CD1c-positive myeloid dendritic cell (primary cell): ENCODE data around the gene KRT12.

ENCODE experiments used
- DNase-seq: peaks from one replicate; pipeline ENCODE4 v3.0.0-alpha.2; 2016; ENCODE audit errors: extremely low spot score

KRT12 gene

GRCh38 chr17:40866838-40867237, at the start of gene KRT12:
Gene KRT12, minus strand, starts transcription at chr17:40867223. Its CDS starts 37 bp downstream, at chr17:40867186.
- DNase-seq, result no peak

DNA sequence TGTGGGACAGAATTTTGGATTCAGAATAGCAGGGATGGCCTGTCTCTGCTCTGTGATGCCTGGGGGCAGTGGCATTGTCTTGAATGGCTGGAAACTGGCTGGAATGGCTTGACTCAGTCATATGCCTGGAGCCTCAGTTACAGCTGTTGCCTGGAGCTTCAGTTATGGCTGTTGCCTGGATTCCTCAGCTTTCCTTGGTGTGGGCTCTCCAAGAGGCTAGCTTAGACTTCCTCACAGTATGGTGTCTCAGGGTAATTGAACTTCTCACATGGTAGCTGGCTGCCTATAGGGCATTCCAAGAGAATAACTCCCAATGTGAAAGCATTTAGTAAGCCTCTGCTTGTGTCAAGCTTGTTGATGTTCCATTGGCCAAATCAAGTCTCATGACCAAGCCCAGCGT, 49.3 kb upstream of the KRT12 start:
- DNase-seq, result no peak

- peak; percentile 76 for DNase-seq
These were observed 48.8 kb upstream of the KRT12 start for GRCh38 chr17:40915721-40916256.

DNA sequence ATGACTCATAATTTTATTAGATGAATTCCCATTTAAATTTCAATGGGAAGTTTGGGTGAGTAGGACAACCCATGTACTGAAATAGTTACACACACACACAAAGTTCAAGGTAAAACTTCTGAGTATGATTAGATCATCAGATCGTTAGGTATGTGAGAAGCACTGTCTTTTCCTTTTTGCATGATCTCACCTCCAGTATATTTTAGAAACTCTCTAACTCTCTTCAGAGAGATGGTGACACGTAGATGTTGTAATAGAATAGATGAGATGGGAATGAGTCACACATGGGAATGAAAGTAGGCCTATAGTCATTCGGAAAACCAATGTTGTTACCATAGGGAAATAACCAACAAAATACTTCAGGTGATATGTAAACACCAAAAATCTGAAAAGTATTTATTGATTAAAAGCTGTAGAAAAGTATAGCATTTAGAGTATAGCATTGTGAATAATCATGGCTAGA, 48.2 kb upstream of the KRT12 start:
- peak; percentile 78 for DNase-seq

DNA sequence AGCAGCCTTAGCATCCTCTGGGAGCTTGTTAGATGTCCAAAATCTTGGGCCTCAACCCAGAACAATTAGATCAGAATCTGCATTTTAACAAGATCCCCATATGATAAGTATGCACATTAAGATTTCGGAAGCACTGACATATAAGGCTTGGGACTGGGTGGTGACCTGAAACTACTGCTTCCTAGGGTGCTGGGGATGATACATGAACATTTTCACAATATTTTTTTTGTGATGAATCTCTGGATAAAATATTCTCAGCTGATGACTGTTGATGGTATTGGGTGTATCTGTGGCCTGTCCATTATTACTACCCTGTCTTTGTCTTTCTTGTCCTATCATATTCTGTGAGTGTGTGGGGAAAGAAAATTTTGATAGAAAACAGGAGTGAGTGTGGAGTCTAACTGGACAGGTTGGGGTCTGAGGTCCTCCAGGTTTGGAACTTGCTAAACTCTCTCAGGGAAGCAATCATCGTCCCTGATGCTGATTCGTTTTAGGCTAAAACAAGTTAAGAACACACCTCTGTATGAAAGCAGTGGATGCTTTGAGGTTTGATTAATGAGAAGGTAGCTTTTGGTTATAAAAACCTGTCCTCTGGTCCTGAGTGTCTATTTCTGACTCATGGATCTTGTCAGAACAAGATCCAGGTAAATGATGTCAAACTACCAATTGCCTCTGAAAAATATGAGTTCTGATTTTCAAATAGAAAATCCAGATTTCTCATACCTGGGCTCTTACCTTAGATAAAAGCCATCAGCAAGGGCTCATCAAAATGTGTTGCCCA, 47.2 kb upstream of the KRT12 start:
- DNase-seq, result no peak

DNA sequence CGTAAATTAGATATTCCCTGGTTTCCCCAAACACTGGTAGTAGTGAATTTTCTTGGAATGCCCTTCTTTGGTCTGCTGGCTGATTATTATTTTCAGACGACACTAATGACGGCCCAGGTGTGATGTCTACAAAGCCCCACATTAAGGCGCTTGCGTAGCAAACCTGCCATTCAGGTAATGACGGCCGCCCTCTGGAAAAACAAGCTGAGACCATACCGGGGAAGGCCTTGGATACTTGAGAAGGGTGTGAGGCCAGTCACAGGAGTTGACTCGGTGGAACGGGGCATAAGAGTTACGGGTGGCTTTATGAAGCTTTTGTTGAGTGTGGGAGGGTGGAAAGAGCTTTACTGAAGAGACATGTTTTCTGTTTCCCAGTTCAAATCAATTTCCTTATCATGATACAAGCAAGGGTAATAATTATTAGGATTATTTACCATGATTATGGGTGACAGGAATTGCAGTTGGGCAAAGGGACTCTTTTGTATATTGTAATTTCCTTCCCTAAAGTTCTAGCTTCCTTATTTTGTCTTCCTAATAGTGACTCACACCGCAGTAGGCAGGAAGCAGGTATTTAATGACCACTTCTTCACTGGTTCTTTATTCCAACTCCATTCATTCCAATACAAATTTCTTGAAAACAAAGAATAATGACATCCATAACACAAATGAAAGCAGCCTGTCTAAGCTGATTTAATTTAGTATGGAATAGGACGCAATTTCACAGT, 45.6 kb upstream of the KRT12 start:
- peak; percentile 55 for DNase-seq

DNA sequence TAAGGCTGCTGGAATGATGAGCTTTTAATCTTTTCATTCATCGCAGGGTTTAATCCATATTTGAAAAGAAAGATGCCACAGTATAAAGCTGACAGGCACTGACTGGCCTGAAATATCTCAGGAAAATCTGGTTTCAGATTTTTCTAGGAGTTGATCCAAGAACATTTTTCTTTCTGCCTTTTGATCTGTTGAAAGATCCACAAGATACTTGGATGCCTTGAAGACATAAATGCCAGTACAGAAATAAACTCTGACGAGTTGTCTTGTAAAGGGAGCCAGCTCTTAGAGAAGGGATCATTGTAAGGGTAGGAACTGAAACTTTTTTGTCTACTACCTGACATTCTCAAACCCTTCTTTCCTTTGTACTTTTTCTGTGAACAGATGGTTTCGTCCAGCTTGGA, 43.4 kb upstream of the KRT12 start:
- no peak for DNase-seq

DNA sequence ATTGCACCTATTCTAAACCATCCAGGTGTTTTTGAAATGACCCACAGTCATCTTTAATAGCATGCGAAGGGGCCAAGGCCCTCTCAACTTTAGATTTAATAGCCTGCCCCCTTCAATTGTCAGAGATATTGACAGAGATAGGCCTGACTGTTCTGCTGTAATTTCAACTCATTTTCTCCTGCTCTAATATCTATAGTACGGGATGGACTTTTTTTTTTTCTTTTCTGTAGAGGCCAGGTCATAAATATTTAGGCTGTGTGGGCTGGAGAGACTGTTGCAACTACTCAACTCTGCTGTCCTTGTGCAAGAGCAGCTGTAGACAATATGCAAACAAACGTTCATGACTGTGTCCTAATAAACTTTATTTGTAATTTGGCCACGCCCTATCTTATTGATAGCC, 42.7 kb upstream of the KRT12 start:
- DNase-seq, result peak; percentile 31

- peak; percentile 86 for DNase-seq
These were observed 42.3 kb upstream of the KRT12 start for GRCh38 chr17:40909351-40909750.

DNA sequence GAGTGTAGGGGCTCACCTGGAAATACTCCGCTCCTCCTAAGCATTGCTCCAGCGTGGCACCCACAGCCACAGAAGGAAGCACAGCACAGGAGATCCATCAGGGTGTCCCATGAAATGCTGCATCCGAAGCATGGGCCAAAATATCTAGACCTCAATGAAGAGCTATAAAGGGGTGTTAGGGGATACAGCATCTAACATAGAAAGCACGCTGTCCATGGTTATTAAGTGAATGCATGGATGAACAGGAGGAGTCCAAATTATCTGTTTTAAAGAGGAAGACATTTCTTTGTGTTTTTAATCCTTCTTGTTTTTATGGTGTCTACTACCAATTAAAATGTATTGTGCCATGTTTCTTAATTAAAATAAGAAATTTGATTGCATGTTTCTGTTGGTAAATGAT, 39.6 kb upstream of the KRT12 start:
- no peak for DNase-seq

DNA sequence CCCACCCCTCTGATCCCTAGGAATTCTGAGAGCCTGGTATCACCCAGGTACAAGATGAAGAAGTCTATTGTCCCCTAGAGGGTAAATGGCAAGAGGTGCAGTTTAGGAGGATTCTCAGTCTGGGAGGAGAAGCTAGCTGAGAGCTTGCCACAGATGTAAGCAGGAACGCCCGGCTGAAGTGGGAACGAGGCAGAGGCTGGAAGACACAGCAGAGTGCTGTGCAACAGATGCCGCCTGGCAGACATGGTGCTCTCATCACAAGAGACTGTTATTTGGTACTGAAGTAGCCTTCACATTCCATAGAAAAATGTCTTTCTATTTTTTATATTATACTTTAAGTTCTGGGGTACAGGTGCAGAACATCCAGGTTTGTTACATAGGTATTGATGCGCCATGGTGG, 38.3 kb upstream of the KRT12 start:
- no peak for DNase-seq

GRCh38 chr17:40903129-40903847, 36.3 kb upstream of the KRT12 start:
- DNase-seq, result peak; percentile 47

- no peak for DNase-seq
These were observed 35.5 kb upstream of the KRT12 start for GRCh38 chr17:40902498-40902897.

GRCh38 chr17:40901981-40902474, 35.0 kb upstream of the KRT12 start:
- no peak for DNase-seq

- no peak for DNase-seq
These were observed 33.9 kb upstream of the KRT12 start for GRCh38 chr17:40900809-40901356.

DNA sequence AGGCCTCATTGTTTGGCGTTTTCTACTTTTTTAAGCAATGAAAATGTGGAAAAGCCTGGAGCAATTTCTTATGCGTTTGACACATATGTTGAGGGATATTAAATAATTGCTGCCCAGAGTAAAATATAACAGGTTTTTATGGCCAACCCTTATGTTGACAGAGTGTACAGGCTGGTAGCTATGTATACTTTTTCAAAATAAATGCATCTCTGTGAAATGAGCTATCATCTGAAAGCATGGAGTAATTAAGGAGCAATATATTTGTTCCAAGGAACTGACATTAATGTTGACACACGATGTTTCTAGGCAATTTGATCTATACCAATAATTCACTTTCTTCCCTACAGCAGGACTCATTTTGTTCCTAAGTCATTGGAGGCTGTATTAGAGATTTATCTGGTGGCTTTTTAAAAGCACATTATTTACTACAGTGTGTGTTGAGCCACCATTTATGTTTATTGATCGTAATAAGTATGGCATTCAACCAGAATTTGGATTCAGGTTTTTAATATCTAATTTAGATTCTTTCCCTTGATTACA, 30.0 kb upstream of the KRT12 start:
- no peak for DNase-seq

- no peak for DNase-seq
These were observed 28.2 kb upstream of the KRT12 start for GRCh38 chr17:40895106-40895730.

- DNase-seq, result no peak
These were observed 21.2 kb upstream of the KRT12 start for GRCh38 chr17:40888196-40888720.

DNA sequence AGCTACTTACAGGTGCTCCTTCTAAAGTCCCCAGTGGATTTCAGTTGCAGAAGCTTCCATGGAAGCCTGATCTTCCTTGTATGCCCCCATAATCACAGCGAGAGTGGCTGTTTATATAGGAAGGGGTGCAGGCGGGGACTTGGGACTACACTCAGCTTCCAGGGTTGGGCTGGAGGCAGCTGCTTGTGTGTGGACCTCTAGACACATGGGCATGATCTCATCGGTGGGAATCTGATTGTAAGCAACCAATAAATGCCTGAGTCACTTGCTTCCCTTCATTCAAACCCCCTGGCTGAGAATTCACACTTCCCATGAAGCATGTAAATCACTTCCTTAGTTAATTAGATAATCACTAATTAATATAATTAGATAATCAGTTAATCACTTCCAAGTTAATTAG, 19.1 kb upstream of the KRT12 start:
- DNase-seq, result no peak

- DNase-seq, result no peak
These were observed 17.9 kb upstream of the KRT12 start, which contains the start of gene KRT20 for GRCh38 chr17:40884708-40885512. Gene KRT20, minus strand, starts transcription at chr17:40885242. Its CDS starts 57 bp downstream, at chr17:40885185.
